ENCODE measurements around the gene ENSA.
A peak's percentile ranks its signal among the peaks of the same experiment; 100 is the strongest.
"Not testable (repeated sequence)": the region's sequence is repeated elsewhere in the genome, so short reads cannot be mapped to it uniquely, and the experiment has no call there.

Gene ENSA

GRCh38 chr1:150621497-150622302 is 7.7 kb downstream of the ENSA start:
- DNase-seq (ENCODE audit: low spot score) = peak; percentile 45

DNA sequence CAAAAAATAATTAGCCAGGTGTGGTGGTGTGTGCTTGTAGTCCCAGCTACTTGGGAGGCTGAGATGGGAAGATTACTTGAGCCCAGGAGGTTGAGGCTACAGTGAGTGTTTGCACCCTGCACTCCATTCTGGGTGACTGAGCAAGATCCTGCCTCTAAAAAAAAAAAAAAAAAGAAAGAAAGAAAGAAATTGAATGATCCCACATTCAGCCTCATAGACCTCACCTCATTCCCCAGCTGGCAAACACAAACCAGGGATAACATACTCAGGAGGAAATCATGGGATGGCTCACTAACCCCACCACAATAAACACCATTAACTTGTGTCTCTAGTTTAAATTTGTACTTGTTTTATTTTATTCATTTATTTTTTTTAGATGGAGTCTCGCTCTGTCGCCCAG is 8.5 kb downstream of the ENSA start:
- DNase-seq (ENCODE audit: low spot score) = no peak

DNA sequence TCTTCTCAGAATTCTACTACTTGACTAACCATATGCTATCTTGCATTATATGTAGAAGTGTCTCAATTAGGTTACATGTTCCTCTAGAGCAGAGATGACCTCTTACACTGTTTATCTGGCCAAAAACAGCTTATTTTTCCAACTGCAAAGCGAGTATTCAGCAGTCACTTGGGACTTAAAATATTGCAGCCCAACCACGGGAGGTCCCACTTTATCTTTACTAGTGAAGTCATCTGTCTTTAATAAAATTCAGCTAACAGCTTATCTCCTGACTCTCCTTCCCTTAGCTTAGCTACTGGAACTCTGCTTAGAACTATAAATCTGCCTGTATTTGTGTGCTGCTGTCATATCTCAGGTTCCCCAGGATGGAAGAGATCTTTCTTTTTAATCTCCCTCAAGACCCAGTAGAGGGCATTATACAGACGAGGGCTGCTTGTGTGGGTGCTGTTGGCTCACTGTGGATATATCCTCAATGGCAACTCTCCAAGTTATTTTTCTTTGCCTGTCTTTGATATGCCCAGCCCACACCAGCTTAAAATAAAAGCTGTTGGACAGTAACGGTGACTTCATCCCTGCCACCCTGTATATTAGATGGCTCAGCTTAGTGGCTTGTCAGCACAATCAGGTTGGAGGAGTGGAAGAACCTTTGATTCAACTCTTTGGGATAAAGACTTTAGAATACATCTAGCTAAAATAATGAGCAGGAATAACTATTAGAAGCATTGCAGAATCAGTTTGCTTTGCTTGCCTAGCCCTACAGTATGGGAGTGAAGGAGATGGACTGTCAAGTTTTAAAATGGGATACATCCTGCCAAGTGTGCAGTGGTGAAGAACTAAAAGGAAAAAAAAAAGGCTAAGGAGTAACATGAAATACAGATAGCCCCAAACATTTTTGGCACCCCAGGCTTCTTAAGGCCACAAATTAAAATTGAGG is 9.6 kb downstream of the ENSA start:
- peak; percentile 52 for DNase-seq (ENCODE audit: low spot score)

- DNase-seq (ENCODE audit: low spot score) = no peak
Measured at GRCh38 chr1:150615346-150616201, 13.8 kb downstream of the ENSA start.

DNA sequence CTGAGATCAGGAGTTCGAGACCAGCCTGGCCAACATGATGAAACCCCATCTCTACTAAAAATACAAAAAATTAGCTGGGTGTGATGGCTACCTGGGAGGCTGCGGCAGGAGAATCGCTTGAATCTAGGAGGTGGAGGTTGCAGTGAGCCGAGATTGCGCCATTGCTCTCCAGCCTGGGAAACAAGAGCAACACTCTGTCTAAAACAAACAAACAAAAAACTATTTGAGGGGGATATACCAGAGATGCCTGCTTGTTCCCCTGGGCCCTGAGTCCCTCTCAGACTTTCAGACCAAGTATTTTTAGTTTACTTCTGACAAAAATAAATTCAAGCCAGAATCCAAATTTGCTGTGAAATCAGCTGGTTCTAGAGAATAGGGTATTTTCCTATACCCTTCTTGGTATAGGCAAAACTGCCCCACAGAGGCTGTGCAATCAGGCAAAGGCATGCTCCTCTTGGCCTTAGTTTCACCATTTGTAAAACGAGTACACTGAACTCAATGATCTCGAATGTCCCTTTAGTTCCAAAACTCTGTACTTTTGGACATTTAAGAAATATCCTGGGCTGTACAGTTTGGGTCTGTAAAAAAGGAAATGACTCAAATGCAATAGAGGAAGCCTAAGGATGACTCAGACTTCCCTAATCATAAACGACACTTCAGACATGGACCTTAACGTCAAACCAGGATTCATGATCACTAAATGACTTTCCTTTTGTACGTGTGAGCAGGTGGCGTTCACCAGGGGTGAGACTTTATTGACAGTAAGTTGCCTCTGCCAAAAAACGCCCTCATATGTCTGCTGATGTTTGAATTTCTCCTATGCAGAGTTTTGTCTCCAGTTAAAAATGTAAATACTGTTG is 16.1 kb downstream of the ENSA start:
- no peak for DNase-seq (ENCODE audit: low spot score)

DNA sequence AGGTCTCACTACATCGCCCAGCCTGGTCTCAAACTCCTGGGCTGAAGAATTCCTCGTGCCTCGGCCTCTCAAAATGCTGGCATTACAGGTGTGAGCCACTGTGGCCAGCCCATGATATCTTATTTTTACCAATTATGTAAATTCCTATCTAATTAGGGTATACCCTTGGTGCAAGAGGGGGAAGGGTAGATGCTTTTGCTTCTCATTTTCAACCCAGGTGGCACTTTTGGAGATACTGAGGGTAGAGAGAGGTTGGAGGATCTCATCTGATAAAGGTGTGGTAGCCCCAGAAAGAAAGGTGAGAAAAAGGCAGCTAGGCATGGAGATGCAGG is 17.4 kb downstream of the ENSA start:
- no peak for DNase-seq (ENCODE audit: low spot score)

DNA sequence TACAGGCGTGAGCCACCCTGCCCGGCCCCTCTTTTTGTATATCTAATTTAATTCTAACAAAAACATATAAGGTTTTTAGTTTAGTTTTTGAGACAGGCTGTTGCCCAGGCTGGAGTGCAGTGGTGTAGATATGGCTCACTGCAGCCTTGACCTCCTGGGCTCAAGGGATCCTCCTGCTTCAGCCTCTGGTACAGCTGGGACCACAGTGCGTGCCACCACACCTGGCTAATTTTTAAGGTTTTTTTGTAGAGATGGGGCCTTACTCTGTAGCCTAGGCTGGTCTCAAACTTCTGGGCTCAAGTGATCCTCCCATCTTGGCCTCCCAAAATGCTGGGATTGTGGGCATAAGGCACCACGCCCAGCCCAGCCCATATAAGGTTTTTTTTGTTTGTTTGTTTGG is 18.8 kb downstream of the ENSA start:
- DNase-seq (ENCODE audit: low spot score) = no peak

DNA sequence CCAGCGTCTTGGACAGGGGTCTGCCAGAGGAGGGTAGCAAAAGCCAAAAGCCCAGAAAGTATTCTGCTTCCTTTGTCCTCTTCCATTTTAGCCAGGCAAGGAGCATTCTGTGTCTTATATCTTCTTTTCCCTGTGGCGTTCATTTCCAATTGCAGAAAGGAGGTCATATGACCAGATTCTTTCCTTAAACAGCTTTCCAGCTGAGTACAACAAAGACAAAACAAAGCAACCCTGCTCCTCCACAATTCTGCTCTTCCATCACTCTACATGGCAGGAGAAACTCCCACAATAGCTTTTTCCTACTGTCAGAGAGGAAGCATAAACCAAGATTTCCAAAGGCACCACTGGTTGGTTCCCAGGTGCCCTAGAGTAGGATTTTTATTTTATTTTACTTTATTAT is 19.7 kb downstream of the ENSA start:
- DNase-seq (ENCODE audit: low spot score) = no peak

DNA sequence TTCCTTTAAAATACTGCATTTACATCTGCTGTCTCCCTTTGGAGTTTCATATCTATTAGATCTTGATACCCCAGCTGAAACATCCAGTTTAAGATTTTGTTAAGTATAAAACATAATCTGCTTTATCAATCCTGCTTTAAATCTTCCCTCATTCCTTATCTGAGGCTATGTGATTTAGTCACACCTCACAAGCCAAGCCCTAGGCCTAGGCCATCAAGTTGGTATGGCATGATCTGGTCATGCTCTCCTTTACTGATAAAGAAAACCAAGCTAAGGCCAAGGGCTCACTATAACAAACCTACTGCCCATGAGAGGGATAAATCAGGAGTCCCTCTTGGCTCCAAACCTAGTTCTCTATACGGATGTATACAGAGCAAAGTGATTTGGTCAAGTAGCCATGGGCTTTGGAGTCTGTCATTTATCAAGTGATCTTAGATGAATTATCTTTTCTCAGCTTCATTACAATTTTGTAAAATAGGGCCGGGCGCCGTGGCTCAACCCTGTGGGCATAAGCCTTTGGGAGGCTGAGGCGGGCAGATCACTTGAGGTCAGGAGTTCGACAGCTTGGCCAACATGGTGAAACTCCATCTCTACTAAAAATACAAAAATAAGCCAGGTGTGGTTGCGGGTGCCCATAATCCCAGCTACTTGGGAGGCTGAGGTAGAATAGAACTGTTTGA is 22.8 kb downstream of the ENSA start:
- no peak for DNase-seq (ENCODE audit: low spot score)

DNA sequence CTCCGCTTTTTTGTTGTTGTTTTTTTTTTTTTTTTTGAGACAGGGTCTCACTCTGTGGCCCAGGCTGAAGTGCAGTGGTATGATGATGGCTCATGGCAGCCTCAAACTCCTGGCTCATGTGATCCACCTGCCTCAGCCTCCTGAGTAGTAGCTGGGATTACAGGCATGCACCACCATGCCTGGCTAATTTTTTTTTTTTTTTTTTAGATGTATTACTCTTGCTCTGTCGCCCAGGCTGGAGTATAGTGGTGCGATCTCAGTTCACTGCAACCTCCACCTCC is 24.0 kb downstream of the ENSA start:
- not testable (repeated sequence) for DNase-seq (ENCODE audit: low spot score)

DNA sequence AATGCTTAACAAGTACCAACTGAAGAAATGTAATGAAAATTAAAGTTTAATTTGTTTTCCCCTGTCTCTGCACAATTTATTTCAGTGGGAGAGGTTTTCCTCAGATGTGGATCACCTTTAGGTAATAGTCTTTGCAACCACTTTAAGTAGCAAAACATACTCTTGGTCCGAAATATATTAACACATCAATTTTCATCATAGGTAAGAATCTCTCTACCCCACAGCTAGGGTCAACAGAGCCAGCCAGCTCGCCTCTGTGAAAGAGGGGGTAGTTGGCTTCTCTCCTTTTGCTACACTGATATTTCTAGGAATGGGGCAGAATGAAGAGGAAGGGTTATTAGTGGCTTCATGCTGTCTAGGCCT is 25.2 kb downstream of the ENSA start:
- DNase-seq (ENCODE audit: low spot score) = no peak

- DNase-seq (ENCODE audit: low spot score) = no peak
Measured at GRCh38 chr1:150603711-150604110, 25.7 kb downstream of the ENSA start.

DNA sequence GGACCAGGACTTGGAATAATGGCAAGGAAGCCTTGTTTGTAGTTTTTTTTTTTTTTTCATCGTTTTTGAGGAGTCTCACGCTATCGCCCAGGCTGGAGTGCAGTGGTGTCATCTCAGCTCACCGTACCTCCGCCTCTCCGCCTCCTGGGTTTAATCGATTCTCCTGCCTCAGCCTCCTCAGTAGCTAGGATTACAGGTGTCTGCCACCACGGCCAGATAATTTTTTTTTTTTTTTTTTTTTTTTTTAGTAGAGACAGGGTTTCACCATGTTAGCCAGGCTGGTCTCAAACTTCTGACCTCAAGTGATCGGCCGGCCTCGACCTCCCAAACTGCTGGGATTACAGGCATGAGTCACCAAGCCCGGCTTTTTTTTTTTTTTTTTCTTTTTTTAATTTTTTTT is 27.0 kb downstream of the ENSA start:
- DNase-seq (ENCODE audit: low spot score) = not testable (repeated sequence)

- no peak for DNase-seq (ENCODE audit: low spot score)
Measured at GRCh38 chr1:150601540-150601939, 27.9 kb downstream of the ENSA start.

GRCh38 chr1:150598346-150598745 is 31.1 kb downstream of the ENSA start:
- DNase-seq (ENCODE audit: low spot score) = not testable (repeated sequence)

DNA sequence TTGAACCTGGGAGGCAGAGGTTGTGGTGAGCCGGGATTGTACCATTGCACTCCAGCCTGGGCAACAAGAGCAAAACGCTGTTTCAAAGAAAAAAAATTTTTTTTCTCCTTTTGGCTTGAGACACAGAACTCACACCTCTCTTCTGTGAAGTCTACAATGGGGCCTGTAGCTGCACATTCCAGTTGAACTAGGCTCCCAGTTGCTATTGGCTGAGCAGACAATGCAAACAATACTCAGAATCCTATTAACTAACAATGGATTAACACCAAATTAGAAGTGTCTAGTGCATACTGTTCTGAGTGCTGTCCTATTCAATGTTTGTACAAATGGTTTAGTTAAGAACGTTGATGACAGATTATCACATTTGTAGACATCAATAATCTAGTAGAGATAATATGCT is 32.4 kb downstream of the ENSA start:
- no peak for DNase-seq (ENCODE audit: low spot score)

DNA sequence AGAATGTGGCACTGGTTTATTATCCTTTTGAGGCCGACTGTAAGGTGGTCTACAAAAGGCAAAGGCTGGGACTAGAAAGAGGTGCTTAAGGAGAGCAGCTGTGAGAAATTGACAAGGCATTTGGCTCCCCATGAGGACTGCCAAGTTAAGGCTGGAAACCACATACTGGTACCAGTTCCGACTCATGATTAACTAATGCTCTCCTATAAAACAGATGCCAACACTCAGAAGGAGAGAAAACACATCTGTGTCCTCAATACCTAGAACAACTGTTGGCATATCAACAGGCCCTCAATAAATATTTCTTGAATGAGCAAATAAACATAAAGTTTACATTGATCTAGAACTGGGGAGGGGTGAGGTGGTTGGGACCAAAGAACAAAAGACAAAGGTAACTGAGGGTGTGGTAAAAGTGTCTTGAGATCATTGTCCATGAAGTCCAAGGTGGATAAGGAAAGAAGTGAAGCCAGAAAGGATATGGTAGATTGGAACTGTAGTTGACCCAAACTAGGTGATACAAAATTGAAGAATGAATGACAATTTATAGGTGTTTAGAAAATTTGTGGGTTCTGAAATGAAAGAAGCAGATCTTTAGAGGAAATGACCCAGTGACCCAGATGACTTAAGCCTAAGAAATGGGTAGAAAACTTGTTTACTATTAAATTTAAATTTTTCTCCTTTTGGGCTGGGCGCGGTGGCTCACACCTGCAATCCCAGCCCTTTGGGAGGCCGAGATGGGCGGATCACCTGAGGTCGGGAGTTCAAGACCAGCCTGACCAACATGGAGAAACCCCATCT is 33.1 kb downstream of the ENSA start:
- DNase-seq (ENCODE audit: low spot score) = peak; percentile 75

DNA sequence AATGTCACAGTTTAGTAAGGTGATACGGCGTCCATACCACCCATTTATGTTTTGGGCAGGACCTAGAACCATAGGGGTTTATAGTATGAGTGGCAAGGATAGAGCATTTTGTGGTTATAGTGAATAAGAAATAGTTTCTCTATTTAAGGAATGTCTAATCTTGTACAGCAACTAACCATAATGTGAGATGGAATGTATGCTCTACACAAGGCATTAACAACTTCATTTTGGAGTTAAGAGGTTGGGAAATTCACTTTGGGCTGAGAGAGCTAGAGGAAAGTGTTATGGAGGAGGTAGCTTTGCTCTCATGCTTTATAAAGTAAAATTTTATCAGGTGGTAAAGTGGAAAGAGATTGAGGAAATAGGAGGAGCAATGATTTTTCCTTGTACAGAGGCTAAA is 47.0 kb downstream of the ENSA start:
- DNase-seq (ENCODE audit: low spot score) = no peak

GRCh38 chr1:150581962-150582361 is 47.5 kb downstream of the ENSA start:
- not testable (repeated sequence) for DNase-seq (ENCODE audit: low spot score)

DNA sequence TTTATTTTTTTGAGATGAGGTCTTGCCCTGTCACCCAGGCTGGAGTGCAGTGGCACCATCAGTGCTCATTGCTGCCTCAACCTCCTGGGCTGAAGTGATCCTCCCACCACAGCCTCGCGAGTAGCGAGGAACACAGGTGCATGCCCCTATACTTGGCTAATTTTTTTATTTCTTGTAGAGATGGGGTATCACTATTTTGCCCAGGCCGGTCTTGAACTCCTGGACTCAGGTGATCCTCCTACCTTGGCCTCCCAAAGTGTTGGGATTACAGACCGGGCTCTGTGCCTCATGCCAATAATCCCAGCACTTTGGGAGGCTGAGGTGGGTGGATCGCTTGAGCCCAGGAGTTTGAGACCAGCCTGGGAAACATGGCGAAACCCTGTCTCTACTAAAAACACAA is 48.0 kb downstream of the ENSA start:
- DNase-seq (ENCODE audit: low spot score) = not testable (repeated sequence)

Data from AG08396 (cell line).